GM18907 (cell line): ENCODE measurements around the gene GBA2.

Experiments used
- ATAC-seq: cut with Tn5 transposase; IDR thresholded peaks from one replicate; pipeline ENCODE4 v1.9.1; 2021; ENCODE audit warnings: mild to moderate bottlenecking, moderate library complexity; ENCODE audit not compliant: unreplicated experiment

GBA2 gene

DNA sequence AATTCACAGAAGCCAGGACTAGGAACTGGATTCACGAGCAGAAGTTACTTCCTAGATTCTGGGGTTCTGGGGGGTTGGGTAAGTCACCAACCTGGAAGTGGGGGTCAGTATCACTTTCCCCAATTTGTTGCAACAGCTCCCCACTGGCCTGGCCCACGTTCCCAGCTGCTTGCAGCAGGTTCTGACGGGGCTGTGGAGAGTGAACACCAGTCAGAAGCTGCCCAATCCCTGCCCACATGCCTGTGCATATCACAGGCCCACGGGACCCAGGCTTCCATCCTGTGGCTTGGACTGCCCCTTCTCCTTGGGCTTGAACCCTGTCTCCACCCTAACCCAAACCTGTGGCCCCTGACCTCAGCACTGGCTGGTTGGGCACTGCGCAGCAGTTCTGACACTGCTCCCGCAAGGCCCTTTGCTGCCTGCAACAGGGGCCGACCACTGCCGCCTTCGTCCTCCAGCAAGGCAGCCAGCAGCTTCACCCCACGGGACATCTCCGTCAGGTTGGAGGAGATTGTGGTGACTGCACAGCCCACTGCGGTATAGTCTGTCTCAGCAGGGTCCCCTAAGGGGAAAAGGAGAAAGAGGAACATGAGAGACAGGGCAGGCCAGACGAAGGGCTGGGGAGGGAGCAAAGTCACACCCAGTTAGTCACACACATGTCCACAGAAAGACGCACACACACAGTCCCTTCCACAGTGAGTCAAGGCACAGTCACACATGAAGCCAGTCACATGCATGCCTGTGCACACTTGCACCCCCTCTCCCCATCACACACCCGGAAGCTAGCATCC, 30.1 kb downstream of the GBA2 start:
- no peak for ATAC-seq

DNA sequence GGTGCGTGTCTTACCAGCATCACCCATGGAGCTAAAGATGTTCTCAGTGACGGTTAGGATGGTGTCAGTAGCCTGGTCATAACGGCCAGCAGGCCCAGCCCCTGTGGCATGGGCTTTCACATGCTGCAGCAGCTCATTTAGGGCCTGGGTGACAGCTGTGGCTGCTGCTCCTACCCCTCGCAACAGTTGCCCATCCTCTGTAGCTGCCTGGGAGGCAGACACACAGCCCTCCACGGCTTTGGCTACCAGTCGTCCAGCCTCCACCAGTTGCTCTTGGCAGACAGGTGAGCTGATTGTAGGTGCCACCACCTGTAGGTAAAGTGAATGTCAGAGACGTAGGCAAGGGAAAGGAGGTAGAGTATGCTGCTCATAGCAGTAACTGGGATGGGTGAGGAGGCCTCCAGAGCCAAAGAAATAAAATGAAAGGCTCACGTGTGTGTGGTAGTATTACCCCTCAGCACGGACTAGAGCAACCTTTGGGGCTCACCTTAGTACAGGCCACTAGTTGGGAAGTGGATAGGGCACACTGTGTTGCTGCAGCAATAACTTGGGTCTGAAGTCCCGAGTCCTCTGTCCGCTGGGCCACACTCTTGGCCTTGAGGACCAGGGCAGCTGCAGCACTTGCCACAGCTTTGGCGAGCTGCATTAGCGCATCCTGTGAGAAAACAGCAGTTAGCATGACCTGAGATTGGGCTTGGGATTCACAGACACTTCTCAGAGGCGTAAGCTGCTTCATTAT, 31.7 kb downstream of the GBA2 start:
- ATAC-seq: no peak

DNA sequence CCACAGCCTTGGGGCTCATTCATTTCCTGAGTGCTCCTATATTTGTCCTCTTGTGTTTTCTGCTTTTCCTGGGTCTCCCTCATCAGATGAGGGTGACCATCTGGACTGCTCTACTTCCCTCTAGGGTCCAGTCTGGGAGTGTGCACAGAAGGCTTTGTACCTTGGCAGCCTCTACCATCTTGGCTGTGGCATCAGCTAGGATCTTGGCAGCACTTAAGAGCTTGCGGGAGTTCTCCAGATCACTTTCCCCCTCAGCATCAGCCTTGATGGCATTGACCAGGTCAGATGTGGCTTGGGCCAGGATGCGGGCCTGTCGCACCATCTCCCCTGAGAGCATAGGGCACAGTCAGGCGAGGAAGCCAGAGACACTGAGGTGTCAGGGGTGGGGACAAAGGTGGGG, 32.8 kb downstream of the GBA2 start:
- no peak for ATAC-seq

DNA sequence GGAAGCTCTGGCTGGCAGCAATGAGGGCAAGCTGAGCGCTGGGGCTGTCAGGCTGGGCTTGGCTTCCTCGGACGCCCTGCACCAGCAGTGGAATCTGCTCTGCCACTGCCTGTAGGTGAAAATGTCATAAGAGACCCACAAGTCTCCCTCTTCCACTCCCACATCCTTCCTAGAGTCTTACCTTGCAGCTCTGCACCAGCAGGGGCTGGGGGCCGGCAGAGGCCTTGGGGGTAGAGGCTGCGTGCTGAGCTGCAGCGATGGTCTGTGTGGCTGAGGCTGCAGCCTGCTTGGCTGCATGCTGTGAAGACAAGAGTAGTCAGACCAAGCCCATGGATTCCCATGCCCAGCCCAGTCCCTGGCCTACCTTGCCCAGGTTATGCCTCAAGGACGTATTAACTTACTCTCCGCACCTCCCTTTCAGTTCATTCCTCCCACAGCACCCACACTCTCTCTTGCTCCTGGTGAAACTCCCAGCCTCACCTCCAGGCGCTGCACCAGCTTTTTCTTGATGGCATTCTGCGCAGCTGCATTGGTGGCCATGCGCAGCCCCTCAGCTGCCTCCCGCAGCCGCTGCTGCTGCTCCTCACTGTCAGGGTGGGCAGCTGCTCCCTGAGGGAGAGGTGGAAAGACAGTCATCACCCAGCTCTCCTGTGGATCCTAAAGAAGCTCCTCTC, 34.3 kb downstream of the GBA2 start:
- no peak for ATAC-seq

GRCh38 chr9:35714123-35714522, 34.9 kb downstream of the GBA2 start:
- no peak for ATAC-seq

DNA sequence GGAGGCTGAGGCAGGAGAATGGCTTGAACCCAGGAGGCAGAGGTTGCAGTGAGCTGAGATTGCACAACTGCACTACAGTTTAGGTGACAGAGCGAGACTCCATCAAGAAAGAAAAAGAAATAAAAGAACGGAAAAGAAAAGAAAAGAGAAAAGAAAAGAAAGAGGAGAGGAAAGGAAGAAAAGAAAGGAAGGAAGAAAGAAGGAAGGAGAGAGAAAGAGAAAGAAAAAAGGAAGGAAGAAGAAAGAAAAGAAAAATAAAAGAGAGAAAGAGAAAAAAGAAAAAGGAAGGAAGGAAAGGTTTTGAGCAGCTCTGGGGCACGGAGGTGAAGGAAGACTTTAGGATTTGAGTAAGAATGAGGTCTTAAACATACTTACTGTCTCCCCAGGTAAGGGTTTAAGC, 35.5 kb downstream of the GBA2 start:
- no peak for ATAC-seq

DNA sequence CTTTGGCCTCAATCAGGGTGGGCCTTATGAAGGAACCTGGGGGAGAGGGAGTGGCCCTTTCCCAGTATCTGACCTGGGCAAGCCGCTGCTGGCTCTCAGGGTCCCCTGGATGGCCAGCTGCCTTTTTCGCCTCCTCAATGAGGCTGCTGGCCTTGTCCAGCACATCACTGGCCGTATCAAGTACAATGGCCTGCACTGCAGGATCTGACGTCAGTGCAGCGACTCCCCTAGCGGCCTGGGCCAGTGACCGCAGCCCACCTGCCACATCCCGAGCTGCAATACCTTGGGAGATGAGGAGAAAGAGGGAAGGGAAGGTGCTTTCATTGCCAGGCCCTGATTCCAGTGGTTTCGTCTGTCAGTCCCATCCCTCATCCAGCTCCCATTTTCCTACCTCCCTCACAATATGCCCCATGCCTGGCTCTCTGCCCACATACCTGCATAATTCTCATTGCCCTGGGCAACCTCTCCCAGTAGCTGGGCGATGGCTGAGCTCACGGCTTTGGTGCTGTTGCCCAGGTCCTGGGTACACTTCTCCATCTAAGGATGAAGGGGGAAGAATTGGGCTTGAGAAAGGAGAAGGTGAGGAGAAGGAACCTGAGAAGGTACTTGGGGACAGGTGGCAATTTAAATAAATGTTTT, 36.1 kb downstream of the GBA2 start:
- ATAC-seq: no peak

- ATAC-seq: no peak
These were observed 37.3 kb downstream of the GBA2 start for GRCh38 chr9:35711501-35712428.

DNA sequence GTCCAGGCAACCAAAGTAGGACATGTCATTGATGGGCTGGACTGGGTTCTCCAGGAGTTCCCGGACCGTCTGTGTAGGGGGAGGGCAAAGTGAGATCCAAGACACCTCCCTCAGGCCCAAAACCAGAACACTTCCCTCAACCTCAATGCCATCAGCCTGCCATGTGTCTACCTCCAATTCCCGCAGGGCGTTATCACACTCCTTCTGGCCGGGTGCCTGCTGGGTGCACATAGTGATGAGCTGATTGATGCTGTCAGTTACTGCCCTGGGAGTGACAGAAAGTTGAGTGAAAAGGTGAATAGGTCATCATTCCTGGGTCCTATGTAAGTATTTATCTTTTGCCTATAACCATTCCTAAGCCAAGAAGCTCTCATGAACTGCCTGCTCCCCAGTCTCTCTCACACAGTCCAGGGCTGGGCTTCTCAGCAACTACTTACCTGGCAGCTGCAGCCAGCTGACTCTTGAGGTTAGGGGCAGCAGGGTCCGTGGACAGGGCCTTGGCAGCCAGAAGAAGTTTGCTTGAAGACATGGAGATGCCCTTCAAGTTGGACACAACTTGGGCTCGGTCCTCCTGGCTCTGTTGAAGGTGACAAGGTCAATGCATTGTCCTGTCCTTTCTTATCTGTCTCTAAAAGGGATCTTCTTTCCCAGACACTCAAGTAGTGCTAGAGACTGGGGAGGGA, 38.1 kb downstream of the GBA2 start:
- no peak for ATAC-seq

DNA sequence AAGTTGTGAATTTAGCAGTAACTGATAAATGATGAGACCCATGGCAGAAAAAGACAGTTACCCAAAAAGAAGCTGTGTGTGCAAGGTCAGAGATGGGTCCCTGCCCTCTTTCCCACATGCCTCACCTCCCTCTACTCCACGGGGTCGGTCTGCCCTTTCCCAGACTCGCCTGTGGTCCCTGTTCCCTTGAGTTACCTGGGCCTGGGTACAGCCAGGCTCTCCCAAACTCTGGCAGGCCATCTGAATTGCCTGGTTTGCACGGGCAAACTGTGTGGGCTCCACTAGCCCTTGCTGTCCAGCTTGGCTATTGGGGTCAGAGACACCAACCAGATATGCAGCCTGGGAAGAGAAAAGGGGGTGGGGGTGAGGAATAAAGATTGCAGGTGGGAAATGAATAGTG, 40.9 kb downstream of the GBA2 start:
- no peak for ATAC-seq

DNA sequence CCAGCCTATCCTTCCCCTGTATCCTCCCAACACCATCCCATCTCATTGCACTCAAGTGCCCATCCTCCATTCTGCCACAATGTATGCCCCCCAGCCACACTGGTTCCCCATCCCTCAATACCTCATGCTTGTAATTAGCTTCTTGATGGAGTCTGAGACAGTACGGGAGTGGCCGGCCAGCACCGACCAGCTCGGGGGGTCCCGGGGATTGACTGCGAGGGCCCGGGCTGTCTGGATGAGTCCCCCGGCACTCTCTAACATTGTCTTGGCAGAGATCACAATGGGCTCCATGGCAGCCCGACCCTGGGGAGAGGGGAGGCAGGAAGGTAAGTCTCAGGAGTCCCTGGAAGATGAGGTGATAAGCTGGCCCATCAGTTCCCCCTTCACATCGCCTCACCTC, 42.1 kb downstream of the GBA2 start:
- no peak for ATAC-seq

GRCh38 chr9:35705836-35706430, 43.1 kb downstream of the GBA2 start:
- ATAC-seq: no peak

- no peak for ATAC-seq
These were observed 43.7 kb downstream of the GBA2 start for GRCh38 chr9:35705372-35705771.

- no peak for ATAC-seq
These were observed 44.9 kb downstream of the GBA2 start for GRCh38 chr9:35703906-35704672.

DNA sequence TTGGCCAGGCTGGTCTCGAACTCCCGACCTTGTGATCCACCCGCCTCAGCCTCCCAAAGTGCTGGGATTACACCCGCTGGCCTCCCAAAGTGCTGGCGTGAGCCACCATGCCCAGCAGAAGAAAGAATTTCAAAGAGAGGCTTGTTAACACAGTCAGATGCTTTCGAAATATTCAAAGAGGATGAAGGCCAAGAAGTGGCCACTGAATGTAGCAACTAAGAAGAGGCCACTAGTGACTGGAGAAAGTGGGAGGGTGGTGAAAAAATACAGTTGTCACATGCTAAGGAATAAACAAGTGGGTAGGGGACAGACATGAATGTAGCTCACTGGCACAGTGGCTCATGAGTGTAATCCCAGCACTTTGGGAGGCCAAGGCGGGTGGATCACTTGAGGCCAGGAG, 46.3 kb downstream of the GBA2 start:
- ATAC-seq: no peak

GRCh38 chr9:35700942-35701341, 48.1 kb downstream of the GBA2 start:
- no peak for ATAC-seq

- ATAC-seq: no peak
These were observed 49.0 kb downstream of the GBA2 start for GRCh38 chr9:35700031-35700430.

GRCh38 chr9:35698231-35698630, 50.8 kb downstream of the GBA2 start:
- no peak for ATAC-seq

- ATAC-seq: no peak
These were observed 51.5 kb downstream of the GBA2 start for GRCh38 chr9:35697486-35697885.
